Hepatocyte (in vitro differentiated cells): Measurements from ENCODE around the gene NAPA. TPM values are rescaled to one million over a fixed set of nuclear protein-coding genes. Genes with fewer than 3 reads are reported as not detected.
A peak's percentile ranks its signal among the peaks of the same experiment; 100 is the strongest.

Experiments
- DNase-seq: peaks from one replicate; pipeline ENCODE4 v3.0.0-alpha.2; 2016; ENCODE audit warnings: low spot score
- H2AFZ ChIP-seq: fragments of 200-600 bp; sonication (generic); 2 replicates; pipeline ENCODE4 v1.6.0; 2016; ENCODE audit warnings: antibody characterized with exemption, mild to moderate bottlenecking
- H3K27ac ChIP-seq: fragments of 200-600 bp; sonication (generic); 2 replicates; pipeline ENCODE4 v1.5.1; 2016; ENCODE audit warnings: mild to moderate bottlenecking
- H3K27me3 ChIP-seq: fragments of 200-600 bp; sonication (generic); 2 replicates; pipeline ENCODE4 v1.6.1; 2016
- H3K36me3 ChIP-seq: fragments of 200-600 bp; sonication (generic); replicated peaks from 2 replicates; pipeline ENCODE4 v1.5.1; 2016; ENCODE audit warnings: low read depth; ENCODE audit not compliant: insufficient read depth
- H3K4me1 ChIP-seq: fragments of 200-600 bp; sonication (generic); 2 replicates; pipeline ENCODE4 v1.5.1; 2016; ENCODE audit warnings: mild to moderate bottlenecking, moderate library complexity; ENCODE audit not compliant: insufficient read depth
- H3K4me2 ChIP-seq: fragments of 200-600 bp; sonication (generic); 2 replicates; pipeline ENCODE4 v1.6.0; 2016
- H3K4me3 ChIP-seq: fragments of 200-600 bp; sonication (generic); 2 replicates; pipeline ENCODE4 v1.5.1; 2016; ENCODE audit warnings: mild to moderate bottlenecking
- H3K79me2 ChIP-seq: fragments of 200-600 bp; sonication (generic); 2 replicates; pipeline ENCODE4 v1.6.0; 2017; ENCODE audit warnings: mild to moderate bottlenecking
- H3K9me2 ChIP-seq: fragments of 200-600 bp; sonication (generic); replicated peaks from 2 replicates; pipeline ENCODE4 v1.6.0; 2017; ENCODE audit warnings: mild to moderate bottlenecking; ENCODE audit not compliant: insufficient read depth
- H3K9me3 ChIP-seq: fragments of 200-600 bp; sonication (generic); 2 replicates; pipeline ENCODE4 v1.5.1; 2016; ENCODE audit warnings: low read depth, mild to moderate bottlenecking
- H4K20me1 ChIP-seq: fragments of 200-600 bp; sonication (generic); 2 replicates; pipeline ENCODE4 v1.6.0; 2016; ENCODE audit warnings: mild to moderate bottlenecking; ENCODE audit not compliant: insufficient read depth, poor library complexity, severe bottlenecking
- CTCF ChIP-seq: fragments of 200-600 bp; sonication (generic); IDR thresholded peaks from 2 replicates; pipeline ENCODE4 v1.5.1; 2016; ENCODE audit warnings: antibody characterized with exemption, mild to moderate bottlenecking; ENCODE audit not compliant: poor library complexity
- EZH2 ChIP-seq: fragments of 200-600 bp; sonication (generic); IDR thresholded peaks from 2 replicates; pipeline ENCODE4 v1.6.1; 2016; ENCODE audit warnings: antibody characterized with exemption, mild to moderate bottlenecking, borderline replicate concordance
- EZH2phosphoT487 ChIP-seq: fragments of 200-600 bp; sonication (generic); IDR thresholded peaks from one replicate; pipeline ENCODE4 v1.6.1; 2018; ENCODE audit warnings: antibody characterized with exemption, mild to moderate bottlenecking, low read depth, moderate library complexity; ENCODE audit not compliant: unreplicated experiment, severe bottlenecking
- WGBS: methylation state at CpG from one replicate; pipeline ENCODE4 v1.1.6; 2016; ENCODE audit warnings: low lambda C conversion rate; ENCODE audit errors: missing lambda C conversion rate; 5-methylcytosine and 5-hydroxymethylcytosine counted together
- polyA plus RNA-seq: library from polyadenylated mRNA; unstranded; fragments of >200 nt; fragmentation: Nextera tagmentation; extraction: Ambion mirVana; gene quantifications from 2 replicates; pipeline ENCODE4 v1.2.1, GENCODE V29; 2016
- total RNA-seq: library from RNA; depleted of rRNA; stranded (reverse); fragments of >200 nt; gene quantifications from 2 replicates; pipeline ENCODE4 v1.2.3, GENCODE V29; 2014

The NAPA gene
- total and polyA plus RNA-seq, 2 experiments from 2014 or later: 106 to 192 TPM

GRCh38 chr19:47509170-47509847 is 5.6 kb downstream of the NAPA start:
- H3K36me3 ChIP-seq: no peaks in the 10 kb centered on the region

GRCh38 chr19:47508721-47509120 is 6.1 kb downstream of the NAPA start:
- peaks cover 29% of the 10 kb centered on the region for H3K4me1 ChIP-seq
- no peaks in the 10 kb centered on the region for H3K9me2 ChIP-seq

More at GRCh38 chr19:47509170-47509847, 5.6 kb downstream of the NAPA start:
- WGBS: 95% methylated on average over 20 of the region's 20 CpGs
- no peak overlapping the region for H2AFZ ChIP-seq
- peaks cover 97% of the 10 kb centered on the region for H3K79me2 ChIP-seq
- peaks cover 29% of the 10 kb centered on the region for H3K4me1 ChIP-seq
- H3K4me3 ChIP-seq: no peak overlapping the region
- H3K9me3 ChIP-seq: no peaks in the 10 kb centered on the region
- no peak overlapping the region for H3K27ac ChIP-seq
- H3K4me2 ChIP-seq: no peak overlapping the region
- TF ChIP-seq EZH2 (no peak), EZH2phosphoT487 (no peak), CTCF (no peak)
- DNase-seq: no peak
- H3K9me2 ChIP-seq: no peaks in the 10 kb centered on the region
- no peaks in the 10 kb centered on the region for H3K27me3 ChIP-seq
- H4K20me1 ChIP-seq: peaks cover 74% of the 10 kb centered on the region

GRCh38 chr19:47507924-47508553 is 6.8 kb downstream of the NAPA start:
- no peak for DNase-seq
- Histone ChIP-seq H3K27ac (peak overlapping the region; percentile 94), H3K4me1 (peaks cover 22% of the 10 kb centered on the region), H2AFZ (no peak overlapping the region), H3K4me2 (peak overlapping the region; percentile 49), H3K4me3 (no peak overlapping the region), H4K20me1 (peaks cover 82% of the 10 kb centered on the region), H3K36me3 (no peaks in the 10 kb centered on the region), H3K79me2 (peaks cover 95% of the 10 kb centered on the region), H3K9me2 (no peaks in the 10 kb centered on the region), H3K9me3 (no peaks in the 10 kb centered on the region), H3K27me3 (no peaks in the 10 kb centered on the region)
- WGBS: 85% methylated on average over 11 of the region's 11 CpGs
- TF ChIP-seq EZH2 (no peak), EZH2phosphoT487 (no peak), CTCF (no peak)

More at GRCh38 chr19:47508721-47509120, 6.1 kb downstream of the NAPA start:
- TF ChIP-seq EZH2phosphoT487 (no peak), EZH2 (no peak), CTCF (no peak)
- peaks cover 95% of the 10 kb centered on the region for H3K79me2 ChIP-seq
- no peaks in the 10 kb centered on the region for H3K9me3 ChIP-seq
- 94% methylated on average over 5 of the region's 5 CpGs for WGBS
- H3K27ac ChIP-seq: no peak overlapping the region
- H3K4me3 ChIP-seq: no peak overlapping the region
- peaks cover 80% of the 10 kb centered on the region for H4K20me1 ChIP-seq
- H3K4me2 ChIP-seq: no peak overlapping the region
- H3K27me3 ChIP-seq: no peaks in the 10 kb centered on the region
- H3K36me3 ChIP-seq: no peaks in the 10 kb centered on the region
- no peak for DNase-seq
- H2AFZ ChIP-seq: no peak overlapping the region
